H9 (cell line): Measurements from ENCODE around the gene OR10T2. TPM values are rescaled to one million over a fixed set of nuclear protein-coding genes. Genes with fewer than 3 reads are reported as not detected.

Source experiments
- DNase-seq: peaks from one replicate; pipeline ENCODE4 v3.0.0-alpha.2; 2017
- H2AFZ ChIP-seq: one replicate; pipeline ENCODE4 v1.6.1; 2013; ENCODE audit warnings: mild to moderate bottlenecking, low read length, control low read depth, moderate library complexity
- H2AK5ac ChIP-seq: 2 replicates; pipeline ENCODE4 v1.6.1; 2013; ENCODE audit warnings: low read length, control low read depth, mixed read lengths; ENCODE audit not compliant: insufficient read length
- H2BK120ac ChIP-seq: one replicate; pipeline ENCODE4 v1.6.1; 2013; ENCODE audit warnings: low read depth, mild to moderate bottlenecking, low read length, control low read depth, inconsistent platforms; ENCODE audit not compliant: poor library complexity, severe bottlenecking
- H2BK12ac ChIP-seq: 2 replicates; pipeline ENCODE4 v1.6.1; 2013; ENCODE audit warnings: low read length, control low read depth, mixed read lengths, low read depth; ENCODE audit not compliant: insufficient read length
- H2BK15ac ChIP-seq: 2 replicates; pipeline ENCODE4 v1.6.1; 2013; ENCODE audit warnings: low read depth, low read length, control low read depth
- H2BK20ac ChIP-seq: one replicate; pipeline ENCODE4 v1.6.1; 2013; ENCODE audit warnings: low read depth, mild to moderate bottlenecking, low read length, control low read depth, inconsistent platforms; ENCODE audit not compliant: poor library complexity, severe bottlenecking
- H2BK5ac ChIP-seq: 2 replicates; pipeline ENCODE4 v1.6.1; 2013; ENCODE audit warnings: low read length, control low read depth, mixed read lengths; ENCODE audit not compliant: insufficient read length
- H3K14ac ChIP-seq: 2 replicates; pipeline ENCODE4 v1.6.1; 2013; ENCODE audit warnings: low read length, control low read depth; ENCODE audit not compliant: insufficient read depth
- H3K18ac ChIP-seq: 2 replicates; pipeline ENCODE4 v1.6.1; 2013; ENCODE audit warnings: low read depth, mild to moderate bottlenecking, mixed read lengths, low read length, control low read depth; ENCODE audit not compliant: insufficient read length
- H3K23ac ChIP-seq: 2 replicates; pipeline ENCODE4 v1.6.1; 2013; ENCODE audit warnings: low read length, control low read depth, mixed read lengths, low read depth; ENCODE audit not compliant: insufficient read length
- H3K23me2 ChIP-seq: 2 replicates; pipeline ENCODE4 v1.6.1; 2013; ENCODE audit warnings: low read depth, mild to moderate bottlenecking, mixed read lengths, low read length, control low read depth; ENCODE audit not compliant: insufficient read length, poor library complexity, severe bottlenecking
- H3K27ac ChIP-seq: 2 replicates; pipeline ENCODE4 v1.5.1; 2013; ENCODE audit warnings: low read length, control low read depth, mixed read lengths, low read depth; ENCODE audit not compliant: insufficient read length
- H3K27me3 ChIP-seq: 2 replicates; pipeline ENCODE4 v1.6.1; 2013; ENCODE audit warnings: low read length, control low read depth, inconsistent platforms; ENCODE audit not compliant: insufficient read depth
- H3K4ac ChIP-seq: 2 replicates; pipeline ENCODE4 v1.6.1; 2013; ENCODE audit warnings: low read depth, mild to moderate bottlenecking, control low read depth, inconsistent platforms, low read length, moderate library complexity
- H3K4me1 ChIP-seq: 2 replicates; pipeline ENCODE4 v1.6.1; 2013; ENCODE audit warnings: low read length, control low read depth, inconsistent platforms; ENCODE audit not compliant: insufficient read depth
- H3K4me2 ChIP-seq: 2 replicates; pipeline ENCODE4 v1.6.1; 2013; ENCODE audit warnings: low read length, control low read depth, mixed read lengths; ENCODE audit not compliant: insufficient read length, insufficient read depth
- H3K56ac ChIP-seq: 2 replicates; pipeline ENCODE4 v1.6.1; 2013; ENCODE audit warnings: low read depth, mild to moderate bottlenecking, mixed read lengths, low read length, control low read depth; ENCODE audit not compliant: insufficient read length
- H3K79me1 ChIP-seq: 2 replicates; pipeline ENCODE4 v1.6.1; 2013; ENCODE audit warnings: low read depth, mild to moderate bottlenecking, moderate library complexity, low read length, control low read depth, inconsistent platforms; ENCODE audit not compliant: insufficient read depth, poor library complexity, severe bottlenecking
- H3K79me2 ChIP-seq: 2 replicates; pipeline ENCODE4 v1.6.1; 2013; ENCODE audit warnings: low read length, control low read depth, inconsistent platforms; ENCODE audit not compliant: insufficient read depth
- H3K9ac ChIP-seq: 2 replicates; pipeline ENCODE4 v1.6.1; 2013; ENCODE audit warnings: low read length, control low read depth, mixed read lengths; ENCODE audit not compliant: insufficient read length; ENCODE audit errors: extremely low read depth
- H3K9me3 ChIP-seq: one replicate; pipeline ENCODE4 v1.6.1; 2013; ENCODE audit warnings: low read depth, low read length, inconsistent platforms; ENCODE audit not compliant: control insufficient read depth
- H3T11ph ChIP-seq: one replicate; pipeline ENCODE4 v1.6.1; 2013; ENCODE audit warnings: mild to moderate bottlenecking, low read length, control low read depth, inconsistent platforms
- H4K20me1 ChIP-seq: one replicate; pipeline ENCODE4 v1.6.1; 2013; ENCODE audit not compliant: control insufficient read depth, insufficient read length, insufficient read depth
- H4K5ac ChIP-seq: 2 replicates; pipeline ENCODE4 v1.6.1; 2013; ENCODE audit warnings: low read depth, mild to moderate bottlenecking, mixed read lengths, low read length, control low read depth; ENCODE audit not compliant: insufficient read length
- H4K8ac ChIP-seq: replicated peaks from 2 replicates; pipeline ENCODE4 v1.6.1; 2013; ENCODE audit warnings: low read length, control low read depth, mixed read lengths, low read depth; ENCODE audit not compliant: insufficient read length
- H4K91ac ChIP-seq: 2 replicates; pipeline ENCODE4 v1.6.1; 2013; ENCODE audit warnings: low read depth, mild to moderate bottlenecking, moderate library complexity, mixed read lengths, low read length, control low read depth; ENCODE audit not compliant: insufficient read length
- H3K27ac Mint-ChIP-seq, 3 experiments: 2 replicates in 2 of 3; 3 replicates in 1 of 3; pipeline ENCODE4 v1.8.0; 2020 to 2021; ENCODE audit warnings: mixed read lengths in 3 of 3, mild to moderate bottlenecking in 1 of 3, moderate library complexity in 1 of 3
- H3K27me3 Mint-ChIP-seq: 2 replicates; pipeline ENCODE4 v1.8.0; 2021; ENCODE audit warnings: low read depth, mild to moderate bottlenecking, moderate library complexity, mixed read lengths
- H3K36me3 Mint-ChIP-seq, 3 experiments: 2 replicates in 2 of 3; 3 replicates in 1 of 3; pipeline ENCODE4 v1.8.0; 2020 to 2021; ENCODE audit warnings: low read depth in 3 of 3, mixed read lengths in 3 of 3; ENCODE audit not compliant: insufficient read depth in 1 of 3
- H3K4me1 Mint-ChIP-seq, 2 experiments: 2 replicates each; pipeline ENCODE4 v1.8.0; 2020; ENCODE audit warnings: mixed read lengths in 2 of 2
- H3K4me3 Mint-ChIP-seq, 2 experiments: 2 replicates in 1 of 2; 3 replicates in 1 of 2; pipeline ENCODE4 v1.8.0; 2020 to 2021; ENCODE audit warnings: mild to moderate bottlenecking in 2 of 2, mixed read lengths in 2 of 2, moderate library complexity in 1 of 2
- H3K9me3 Mint-ChIP-seq, 2 experiments: 2 replicates in 1 of 2; 3 replicates in 1 of 2; pipeline ENCODE4 v1.8.0; 2020; ENCODE audit warnings: mild to moderate bottlenecking in 2 of 2, mixed read lengths in 2 of 2, moderate library complexity in 1 of 2
- WGBS: extraction: QIAGEN DNeasy Blood & Tissue Kit; methylation state at CpG from one replicate; pipeline ENCODE4 v1.1.7; 2013; ENCODE audit warnings: missing lambda C conversion rate, low lambda C conversion rate, mixed read lengths; ENCODE audit not compliant: insufficient read length; ENCODE audit errors: extremely low coverage; 5-methylcytosine and 5-hydroxymethylcytosine counted together
- total RNA-seq: library from RNA; stranded (reverse); gene quantifications from 2 replicates; pipeline ENCODE4 v1.2.1, GENCODE V29; 2021
- TF ChIP-seq, protein P1 (sequence below): fragments of 200-600 bp; sonication (generic); conservative IDR thresholded peaks from 3 replicates; pipeline ENCODE4 v1.8.0; 2021; ENCODE audit warnings: antibody characterized with exemption, mild to moderate bottlenecking

The OR10T2 gene
- total RNA-seq, 1 experiment from 2014 or later: not detected

DNA sequence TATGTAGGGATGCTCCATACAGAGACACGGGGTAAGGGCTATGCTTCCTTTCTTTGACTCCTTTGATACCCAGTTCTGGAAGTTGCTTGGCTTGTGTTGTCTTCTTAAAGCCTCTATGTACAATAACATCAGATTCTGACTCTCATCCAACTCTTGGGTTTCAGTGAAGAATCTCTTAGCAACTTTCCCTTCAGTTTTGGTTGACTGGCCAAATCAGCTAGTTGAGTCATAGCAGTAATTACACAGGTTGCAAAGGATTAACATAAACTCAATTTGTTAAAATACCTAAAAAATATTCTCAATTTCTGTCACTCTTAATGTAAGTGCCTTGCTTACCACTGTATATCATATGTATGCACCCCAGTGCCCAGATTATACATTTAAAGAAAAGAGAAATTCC, 36.3 kb downstream of the OR10T2 start:
- Mint-ChIP-seq H3K4me3 (no peak overlapping the region), H3K27me3 (no peaks in the 10 kb centered on the region; the same call in 1 of the 2 replicates), H3K36me3 (no peaks in the 10 kb centered on the region), H3K9me3 (no peaks in the 10 kb centered on the region), H3K27ac (no peak overlapping the region), H3K4me1 (no peaks in the 10 kb centered on the region)
- Histone ChIP-seq H2BK12ac (no peak overlapping the region), H3K4ac (no peak overlapping the region), H2AFZ (no peak overlapping the region), H4K20me1 (no peaks in the 10 kb centered on the region), H4K5ac (no peak overlapping the region), H3K23me2 (no peaks in the 10 kb centered on the region), H3K4me2 (no peak overlapping the region), H2BK20ac (no peak overlapping the region), H3K18ac (no peak overlapping the region), H3K9ac (no peak overlapping the region), H2BK15ac (no peak overlapping the region), H3K23ac (no peak overlapping the region), H3K27ac (no peak overlapping the region), H3K27me3 (no peaks in the 10 kb centered on the region), H3K4me1 (no peaks in the 10 kb centered on the region), H3K79me2 (no peaks in the 10 kb centered on the region; the same call in 1 of the 2 replicates), H4K8ac (no peak overlapping the region), H3K79me1 (no peaks in the 10 kb centered on the region), H2BK120ac (no peak overlapping the region), H4K91ac (no peak overlapping the region), H3T11ph (no peak overlapping the region), H3K56ac (no peak overlapping the region), H2BK5ac (no peak overlapping the region), H2AK5ac (no peak overlapping the region), H3K14ac (no peak overlapping the region), H3K9me3 (no peaks in the 10 kb centered on the region)
- WGBS: no CpG with 5 or more reads among the region's 1 CpG
- TF ChIP-seq, protein P1, sequence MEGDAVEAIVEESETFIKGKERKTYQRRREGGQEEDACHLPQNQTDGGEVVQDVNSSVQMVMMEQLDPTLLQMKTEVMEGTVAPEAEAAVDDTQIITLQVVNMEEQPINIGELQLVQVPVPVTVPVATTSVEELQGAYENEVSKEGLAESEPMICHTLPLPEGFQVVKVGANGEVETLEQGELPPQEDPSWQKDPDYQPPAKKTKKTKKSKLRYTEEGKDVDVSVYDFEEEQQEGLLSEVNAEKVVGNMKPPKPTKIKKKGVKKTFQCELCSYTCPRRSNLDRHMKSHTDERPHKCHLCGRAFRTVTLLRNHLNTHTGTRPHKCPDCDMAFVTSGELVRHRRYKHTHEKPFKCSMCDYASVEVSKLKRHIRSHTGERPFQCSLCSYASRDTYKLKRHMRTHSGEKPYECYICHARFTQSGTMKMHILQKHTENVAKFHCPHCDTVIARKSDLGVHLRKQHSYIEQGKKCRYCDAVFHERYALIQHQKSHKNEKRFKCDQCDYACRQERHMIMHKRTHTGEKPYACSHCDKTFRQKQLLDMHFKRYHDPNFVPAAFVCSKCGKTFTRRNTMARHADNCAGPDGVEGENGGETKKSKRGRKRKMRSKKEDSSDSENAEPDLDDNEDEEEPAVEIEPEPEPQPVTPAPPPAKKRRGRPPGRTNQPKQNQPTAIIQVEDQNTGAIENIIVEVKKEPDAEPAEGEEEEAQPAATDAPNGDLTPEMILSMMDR: no peak
- no peak for DNase-seq
